HG03095 (cell line): ENCODE results near the gene STOM.

Source experiments
- ATAC-seq: cut with Tn5 transposase; IDR thresholded peaks from one replicate; pipeline ENCODE4 v1.9.1; 2021; ENCODE audit warnings: moderate library complexity; ENCODE audit not compliant: unreplicated experiment

STOM gene

DNA sequence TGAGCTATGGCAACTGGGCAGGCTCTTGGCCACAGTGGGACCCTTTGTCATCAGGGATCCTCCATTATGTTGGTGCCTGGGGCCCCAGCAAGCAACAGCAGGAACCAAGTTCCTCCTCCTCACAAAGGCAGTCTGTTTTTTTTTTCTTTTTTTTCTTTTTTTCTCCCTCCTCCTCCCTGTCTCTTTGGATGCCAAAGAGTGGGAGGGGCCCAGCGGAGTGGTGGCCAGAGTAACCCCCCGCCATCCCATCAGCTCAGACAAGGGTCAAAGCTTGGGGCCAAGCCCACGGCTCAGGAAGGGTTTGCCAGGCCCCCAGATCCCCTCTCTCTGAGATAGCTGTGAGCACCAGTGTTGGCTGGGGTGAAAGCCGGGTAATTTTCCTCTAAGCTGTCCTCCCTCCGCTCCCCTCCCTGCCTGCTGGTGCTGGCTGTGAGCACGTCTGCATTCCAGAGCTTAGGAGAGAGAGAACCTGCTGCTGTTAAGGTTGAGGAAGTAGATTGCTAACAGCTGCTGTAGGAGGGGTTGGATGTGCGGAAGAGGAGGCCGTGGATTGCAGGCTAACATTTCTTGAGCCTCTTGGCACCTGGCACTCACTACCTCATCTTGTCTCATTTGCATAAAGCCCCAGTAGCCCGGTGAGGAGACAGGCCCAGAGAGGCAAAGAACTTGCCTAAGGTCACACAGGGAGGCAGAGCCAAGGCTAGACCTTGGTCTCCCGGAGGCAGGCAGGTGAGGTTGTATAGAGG lies 80.9 kb downstream of the STOM start:
- no peak for ATAC-seq
